GM19025 (cell line): ENCODE results near the gene ZCCHC13.
"Not testable (repeated sequence)": the region's sequence is repeated elsewhere in the genome, so short reads cannot be mapped to it uniquely, and the experiment has no call there.

Experiments used
- ATAC-seq: cut with Tn5 transposase; IDR thresholded peaks from one replicate; pipeline ENCODE4 v1.9.1; 2021; ENCODE audit warnings: mild to moderate bottlenecking, low read depth, moderate library complexity; ENCODE audit not compliant: unreplicated experiment

ZCCHC13 gene

DNA sequence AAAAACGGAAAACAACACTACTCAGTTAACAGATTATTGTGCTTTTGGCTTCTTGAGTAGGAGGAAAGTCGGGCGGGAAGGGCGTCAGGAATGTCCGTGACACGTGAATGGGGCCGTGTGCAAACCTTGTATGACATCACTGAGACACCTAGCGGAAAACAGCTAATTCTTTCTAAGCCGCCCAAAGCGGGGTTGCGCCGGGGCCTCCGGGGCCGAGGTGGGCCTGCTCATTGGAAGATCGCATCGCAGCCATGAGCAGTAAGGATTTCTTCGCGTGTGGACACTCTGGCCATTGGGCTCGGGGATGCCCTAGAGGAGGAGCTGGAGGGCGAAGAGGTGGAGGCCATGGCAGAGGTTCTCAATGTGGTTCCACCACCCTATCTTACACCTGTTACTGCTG is at the start of gene ZCCHC13:
TSS of gene ZCCHC13 (plus strand) at position 165 of the 400 bp plus-strand sequence. CDS start at position 252, 87 bp downstream.
- ATAC-seq, result no peak

DNA sequence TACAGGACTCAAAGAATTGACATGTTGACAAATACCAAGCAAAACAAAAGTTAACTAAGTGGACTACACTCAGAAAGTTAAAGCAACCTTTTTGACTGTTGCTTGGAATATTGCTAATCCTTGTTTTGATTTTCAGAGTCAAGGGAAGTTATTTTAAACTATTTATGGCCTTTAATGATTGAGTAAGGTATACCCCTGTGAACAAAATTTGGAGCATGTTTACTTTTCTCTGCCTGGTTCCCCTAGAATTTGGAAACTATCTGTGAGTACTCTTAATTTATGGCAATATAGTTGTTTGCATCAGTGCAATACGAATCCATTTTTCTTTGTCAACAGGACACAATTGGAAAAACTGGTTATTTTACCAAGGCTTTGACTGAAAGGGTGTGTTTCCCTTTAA is 45.9 kb upstream of the ZCCHC13 start:
- ATAC-seq, result not testable (repeated sequence)

DNA sequence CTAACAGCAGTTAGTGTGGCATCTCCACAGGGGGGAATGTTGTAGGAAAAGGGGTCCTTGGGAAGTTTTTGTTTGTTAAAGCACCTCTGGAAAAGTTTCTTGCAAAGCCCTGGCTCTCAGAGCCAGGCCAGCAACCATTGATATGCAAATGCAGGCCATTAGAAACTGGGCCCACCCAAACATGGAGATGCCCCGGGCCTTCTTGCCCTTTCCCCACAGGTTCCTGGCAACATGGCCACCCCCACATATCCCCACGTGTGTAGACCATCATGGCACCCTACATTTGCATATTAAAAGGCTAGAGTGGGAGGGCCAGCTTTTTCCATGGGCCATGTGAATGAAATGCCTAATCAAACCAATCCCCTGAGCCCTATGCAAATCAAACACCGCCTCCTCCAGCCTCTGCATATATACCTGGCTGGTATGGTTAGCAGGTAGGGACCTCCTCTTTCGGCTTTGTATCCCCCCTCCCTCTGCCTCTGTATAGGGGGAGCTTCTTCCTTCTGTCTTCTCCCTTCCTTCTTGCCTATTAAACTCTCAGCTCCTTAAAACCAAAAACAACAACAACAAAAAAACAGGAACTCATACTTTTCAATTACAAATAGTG is 44.0 kb upstream of the ZCCHC13 start:
- ATAC-seq, result no peak

DNA sequence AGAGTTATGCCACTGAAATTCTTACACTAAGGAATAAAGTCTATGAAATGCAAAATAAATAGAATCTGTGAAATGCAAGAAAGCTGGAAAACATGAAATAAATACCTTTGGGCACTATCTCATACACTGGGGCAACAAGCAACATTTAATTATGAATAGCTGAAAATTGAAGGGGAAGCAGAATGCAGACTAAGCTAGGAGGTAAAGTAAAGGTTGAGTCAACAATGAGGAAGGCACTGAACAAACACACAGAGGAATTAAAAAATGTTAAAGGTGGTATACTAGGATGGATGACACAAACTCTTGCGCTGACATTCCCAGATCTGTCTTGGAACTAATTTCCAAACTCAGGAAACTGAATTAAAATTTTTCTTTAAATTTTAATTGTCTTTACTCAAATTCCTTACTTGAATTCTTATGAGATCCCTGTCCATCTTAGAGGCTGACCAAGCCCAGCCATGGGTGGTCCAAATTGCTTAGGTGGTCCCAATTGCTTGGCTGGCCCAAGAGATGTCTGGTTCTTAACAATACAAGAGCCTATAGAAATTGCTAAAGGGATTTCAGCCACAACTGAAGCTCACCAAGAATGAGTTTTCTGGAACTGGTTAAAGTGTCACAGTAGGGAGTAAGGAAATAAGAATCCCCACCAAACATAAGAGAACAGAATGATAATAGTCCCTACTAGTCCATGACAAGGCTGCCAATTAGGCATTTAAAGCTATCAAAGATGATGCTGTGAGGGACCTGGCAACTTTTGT is 41.3 kb upstream of the ZCCHC13 start:
- ATAC-seq, result no peak

DNA sequence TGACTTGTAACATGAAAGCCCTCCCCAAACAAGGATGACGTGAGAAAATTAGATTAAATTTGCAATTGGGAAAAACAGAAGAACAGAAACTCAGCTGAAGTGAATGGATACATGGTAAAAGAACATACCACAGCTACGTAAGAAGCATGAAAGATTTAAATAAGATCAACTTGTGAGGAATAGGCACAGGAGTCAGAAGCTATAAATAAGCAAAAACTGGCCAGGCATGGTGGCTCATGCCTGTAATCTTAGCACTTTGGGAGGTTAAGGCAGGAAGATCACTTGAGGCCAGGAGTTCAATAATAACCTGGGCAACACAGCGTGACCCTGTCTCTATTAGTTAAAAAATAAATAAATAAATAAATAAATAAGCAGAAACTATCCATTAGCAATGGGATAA is 33.6 kb upstream of the ZCCHC13 start:
- no peak for ATAC-seq

DNA sequence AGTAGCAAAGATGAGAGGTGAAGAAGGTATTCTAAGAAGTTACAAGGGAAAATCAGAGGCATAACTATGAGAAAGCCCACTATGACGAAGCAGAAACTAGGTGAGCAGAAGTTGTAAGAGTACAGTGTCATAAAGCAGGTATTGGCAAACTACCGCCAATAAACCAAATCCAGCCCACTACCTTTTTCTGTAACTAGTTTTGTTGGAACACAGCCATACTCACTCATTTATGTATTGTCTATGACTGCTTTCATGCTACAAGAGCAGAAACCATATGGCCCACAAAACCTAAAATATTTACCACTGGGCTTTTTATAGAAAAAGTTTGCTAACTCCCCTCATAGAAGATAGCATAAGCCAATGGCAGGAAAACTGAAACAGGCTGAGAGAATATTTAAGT is 31.8 kb upstream of the ZCCHC13 start:
- ATAC-seq, result no peak

DNA sequence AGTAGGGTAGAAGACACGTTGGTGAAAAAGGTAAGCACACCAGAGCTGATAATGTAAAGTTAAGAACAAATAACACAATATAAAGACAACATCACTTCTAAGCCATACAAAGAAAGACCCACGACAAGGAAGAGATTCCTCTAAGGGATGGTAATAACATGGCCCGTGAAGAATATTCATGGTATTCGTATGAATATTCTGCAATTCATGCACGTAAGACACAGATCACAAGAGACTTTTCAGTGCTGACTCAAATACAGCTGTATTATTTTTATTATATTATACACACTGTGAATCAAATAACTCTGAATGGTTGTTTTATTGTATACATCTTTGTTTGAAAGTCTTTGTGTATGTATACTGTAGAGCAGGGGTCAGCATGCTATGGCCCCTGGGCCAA is 29.5 kb upstream of the ZCCHC13 start:
- ATAC-seq, result no peak

DNA sequence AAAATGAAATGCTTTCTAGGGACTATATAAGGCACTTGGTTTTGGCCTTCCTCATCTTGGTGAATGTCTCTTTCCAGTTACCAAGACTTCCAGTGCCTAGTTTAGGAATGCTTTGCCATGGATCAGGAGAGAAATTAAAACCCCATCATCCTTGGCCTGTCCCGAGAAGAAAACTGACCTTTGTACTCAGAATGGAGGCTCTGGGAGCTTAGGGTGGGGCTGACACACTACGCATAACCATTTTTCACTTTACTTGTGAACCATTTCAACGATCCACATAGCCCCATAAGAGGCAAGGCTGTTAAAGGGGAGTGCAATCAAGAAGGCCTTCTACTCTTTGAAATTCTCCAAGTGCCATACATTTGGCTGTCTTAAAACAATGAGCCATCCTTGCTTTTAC is 26.7 kb upstream of the ZCCHC13 start:
- ATAC-seq, result no peak

DNA sequence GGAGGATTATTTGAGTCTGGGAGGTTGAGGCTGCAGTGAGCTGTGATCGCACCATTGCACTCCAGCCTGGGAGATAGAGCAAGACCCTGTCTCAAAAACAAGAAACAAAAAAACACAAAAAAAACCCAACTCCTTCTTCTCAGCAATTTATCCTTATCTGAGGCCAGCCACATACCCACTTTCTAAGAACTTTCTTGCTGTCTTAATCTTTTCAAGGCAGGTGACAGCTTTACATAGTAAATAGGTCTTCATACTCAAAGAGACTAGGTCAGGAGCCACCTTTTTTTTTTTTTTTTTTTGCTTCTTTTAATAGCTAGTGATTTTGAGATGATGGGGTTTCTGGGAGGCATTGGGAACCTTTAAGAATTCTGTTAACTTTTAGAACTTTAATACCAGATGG is 26.1 kb upstream of the ZCCHC13 start:
- ATAC-seq, result no peak

DNA sequence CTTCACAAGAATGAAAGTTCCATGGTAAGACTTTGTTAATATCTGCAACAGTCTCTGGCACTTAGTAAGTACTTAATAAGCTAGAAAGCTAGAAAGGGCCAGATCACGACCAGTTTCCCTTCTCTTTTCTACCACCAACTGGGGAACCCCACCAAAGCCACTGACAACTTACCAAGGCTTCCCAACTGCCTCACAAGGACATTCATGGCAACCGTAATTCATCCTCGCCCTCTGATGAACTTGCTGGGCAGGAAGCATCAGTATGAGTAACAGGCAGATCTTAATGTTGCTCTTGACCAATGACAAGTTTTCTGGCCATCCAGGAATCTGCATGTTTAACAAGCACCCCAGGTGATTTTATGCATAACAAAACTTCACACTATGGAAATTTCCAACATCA is 23.2 kb upstream of the ZCCHC13 start:
- ATAC-seq, result peak; percentile 83

DNA sequence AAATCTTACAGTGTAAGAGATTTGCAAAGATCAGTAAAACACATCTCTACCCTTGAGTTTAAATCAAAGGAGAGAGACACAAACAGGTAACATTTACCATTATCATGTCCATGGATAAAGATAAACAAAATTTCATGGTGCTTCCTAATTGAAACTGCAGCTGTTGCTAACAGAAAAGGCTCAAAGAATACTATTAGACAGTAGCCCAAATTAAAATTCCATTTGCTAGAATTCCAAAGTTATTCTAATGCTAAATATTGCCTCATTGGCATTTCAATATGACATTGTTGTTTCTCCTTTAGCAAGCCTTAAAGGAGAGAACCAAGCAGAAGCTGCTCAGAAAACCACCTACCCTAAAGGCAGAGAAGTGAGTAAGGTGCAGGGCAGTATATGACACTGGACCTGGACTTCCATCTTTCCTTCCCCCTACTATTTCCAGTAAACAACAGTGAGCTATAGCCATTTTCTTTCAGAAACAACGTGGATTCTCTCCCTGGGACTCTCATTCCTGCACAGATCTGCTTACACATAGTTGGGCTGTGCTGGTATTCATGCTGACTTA is 19.5 kb upstream of the ZCCHC13 start:
- no peak for ATAC-seq

DNA sequence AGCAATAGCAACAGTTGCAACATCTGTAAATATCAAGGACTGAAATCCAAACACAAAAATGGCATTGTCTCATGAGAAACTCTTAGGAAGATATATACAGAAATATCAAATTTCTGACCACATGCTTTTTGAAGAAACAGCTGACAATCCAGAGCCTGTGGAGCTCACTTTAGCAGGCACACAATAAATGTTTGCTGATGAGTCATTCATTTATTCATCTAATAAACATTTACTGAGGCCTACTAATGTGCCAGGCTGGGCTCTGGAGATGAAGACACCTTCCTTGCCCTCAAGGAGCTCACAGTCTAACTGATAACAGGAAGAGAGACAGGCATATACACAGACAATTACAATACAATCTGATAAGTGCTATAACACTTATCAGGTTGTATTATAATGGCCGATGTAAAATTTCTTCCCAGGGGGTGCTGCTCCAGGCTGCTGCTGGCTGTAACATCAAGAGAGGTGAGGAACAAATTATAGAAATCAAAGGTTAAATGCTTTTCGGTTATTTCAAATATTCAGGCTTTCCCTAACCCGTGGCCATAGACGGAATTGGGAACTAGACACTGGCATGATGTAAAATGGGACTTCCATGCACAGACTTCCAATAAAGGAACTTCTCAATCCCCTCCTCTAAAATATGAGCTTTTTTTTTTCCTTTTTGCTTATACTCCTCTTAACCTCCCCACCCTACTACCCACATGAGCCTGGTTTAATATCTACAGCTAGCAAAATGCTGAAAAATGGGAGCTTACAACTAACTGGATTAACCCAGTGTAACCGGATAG is 16.8 kb upstream of the ZCCHC13 start:
- ATAC-seq, result no peak

DNA sequence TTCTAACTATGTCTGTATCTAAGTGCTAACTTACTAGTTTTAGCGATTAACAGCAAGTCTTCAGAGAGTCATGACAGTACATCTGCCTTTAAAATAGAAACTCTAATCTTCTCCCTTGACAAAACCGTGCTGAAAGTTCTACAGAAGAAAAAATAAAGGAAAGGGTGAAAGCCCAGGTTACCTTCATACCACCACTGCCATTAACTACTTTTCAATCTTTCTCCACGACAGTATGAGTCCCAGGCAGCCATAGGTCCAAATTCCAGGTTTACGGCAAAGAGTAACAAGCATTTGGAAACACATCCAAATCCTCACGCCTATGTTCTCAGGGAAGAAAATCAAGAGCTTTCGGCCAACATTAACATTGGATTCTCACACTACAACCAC is 12.4 kb upstream of the ZCCHC13 start:
- no peak for ATAC-seq

DNA sequence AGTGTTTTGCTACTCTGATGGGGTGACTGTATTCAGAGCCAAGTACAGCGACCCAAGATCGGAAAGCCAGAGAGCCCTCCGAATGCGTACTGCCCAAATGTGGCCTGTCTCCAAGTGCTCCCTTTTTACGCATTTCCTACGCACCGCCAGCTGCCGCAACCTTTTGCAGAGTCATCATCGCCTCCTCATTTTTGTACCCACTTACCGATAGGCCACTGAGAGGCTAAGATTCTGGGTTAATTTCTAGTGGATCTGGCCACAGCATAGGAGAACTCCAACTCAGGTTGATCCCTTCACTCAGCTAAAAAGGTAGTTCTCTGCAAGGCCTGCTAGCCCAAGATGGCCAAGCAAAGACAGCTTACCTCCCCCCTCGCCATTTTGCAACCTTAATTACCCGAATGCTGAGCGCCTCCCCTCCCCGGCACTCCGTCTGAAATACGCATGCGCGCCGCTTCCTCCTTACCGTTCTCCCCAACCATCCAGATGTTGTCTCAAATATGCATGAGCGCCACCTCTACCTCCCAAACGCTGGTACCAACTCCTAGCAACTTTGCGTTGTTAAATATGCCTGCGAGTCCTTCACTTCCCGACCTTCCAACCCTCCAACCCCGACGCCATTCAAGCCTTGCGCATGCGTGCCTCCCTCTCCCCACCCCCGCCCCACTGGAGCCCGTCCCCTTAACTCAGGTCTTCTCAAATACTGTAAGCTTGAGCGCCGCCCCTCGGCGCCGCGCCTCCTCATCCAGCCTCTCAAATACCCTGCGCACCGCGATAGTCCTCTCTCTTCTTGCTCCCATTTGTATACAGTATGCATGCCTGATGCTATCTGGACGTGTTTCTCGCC is 11.8 kb upstream of the ZCCHC13 start:
- ATAC-seq, result peak; percentile 82

DNA sequence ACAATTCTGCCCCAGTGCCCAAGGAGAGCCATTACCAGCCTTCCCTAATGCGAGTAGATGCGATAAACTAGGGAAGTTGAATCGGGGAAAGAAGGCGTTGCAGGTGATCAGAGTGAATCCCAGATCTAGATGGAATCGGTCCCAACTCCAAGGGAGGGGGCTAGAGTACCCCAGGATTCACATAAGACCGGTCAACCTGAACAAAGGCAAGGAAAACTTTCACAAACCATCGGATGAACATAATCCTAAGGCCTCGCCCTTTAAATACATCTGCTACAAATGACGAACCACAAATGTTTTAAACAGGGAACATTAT is 11.2 kb upstream of the ZCCHC13 start:
- no peak for ATAC-seq

DNA sequence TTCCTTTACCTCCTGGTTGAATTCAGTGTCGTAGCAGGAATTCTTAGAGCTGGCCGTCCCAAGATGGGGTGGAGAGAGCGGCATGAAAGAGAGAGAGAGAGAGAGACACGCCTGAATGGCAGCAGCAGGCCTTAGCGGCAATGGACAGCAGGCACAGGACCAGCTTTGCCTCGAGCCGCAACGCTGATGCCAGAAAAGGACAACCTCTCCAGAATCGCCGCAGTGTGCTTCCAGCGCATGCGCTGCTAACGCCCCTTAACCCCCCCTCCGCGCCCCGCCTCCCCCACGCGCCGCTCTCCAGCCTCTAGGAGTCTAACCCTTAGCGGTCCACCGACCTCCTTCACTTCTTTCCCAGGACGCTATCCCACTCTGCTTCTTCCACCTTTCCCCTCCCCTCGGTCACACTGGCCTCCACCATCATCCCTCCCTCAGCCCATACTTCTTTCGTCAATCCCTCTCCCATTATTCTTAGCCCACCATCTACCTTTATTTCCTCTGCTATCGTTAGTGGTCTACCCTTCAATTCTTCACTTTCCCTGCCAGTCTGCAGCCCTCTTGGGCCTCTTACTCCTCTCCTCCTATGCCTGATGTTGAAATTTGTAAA is 10.5 kb upstream of the ZCCHC13 start:
- peak; percentile 34 for ATAC-seq

DNA sequence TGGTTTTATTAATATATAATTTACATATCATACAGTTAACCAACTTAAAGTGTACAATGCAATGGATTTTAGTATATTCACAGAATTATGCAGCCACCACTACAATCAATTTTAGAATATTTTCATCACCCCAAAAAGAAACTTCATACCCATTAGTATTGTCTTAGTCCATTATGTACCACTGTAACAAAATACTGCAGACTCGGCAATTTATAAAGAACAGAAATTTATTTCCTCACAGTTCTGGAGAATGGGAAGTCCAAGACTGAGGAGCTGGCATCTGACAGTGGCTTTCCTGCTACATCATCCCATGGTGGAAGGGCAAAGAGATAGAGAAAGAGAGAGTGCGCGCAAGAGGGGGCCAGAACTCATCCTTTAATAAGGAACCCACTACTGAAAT is 8.9 kb upstream of the ZCCHC13 start:
- no peak for ATAC-seq

DNA sequence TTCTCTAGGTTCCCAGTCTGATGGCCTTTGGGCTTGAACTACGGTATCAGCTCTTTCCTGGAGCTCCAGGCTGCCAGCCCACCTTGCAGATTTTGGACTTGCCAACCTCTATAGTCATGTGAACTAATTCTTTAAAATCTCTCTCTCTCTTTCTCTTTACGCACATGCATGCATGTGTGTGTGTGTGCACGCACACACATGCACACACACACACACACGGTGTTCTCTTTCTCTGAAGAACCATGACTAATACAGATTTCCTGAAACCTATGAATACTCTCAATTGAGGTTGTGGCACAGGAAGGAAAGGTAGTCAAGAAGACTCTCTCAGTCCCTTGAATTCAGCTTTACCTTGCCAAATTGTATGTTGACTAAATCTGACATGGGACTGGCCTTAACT is 6.2 kb upstream of the ZCCHC13 start:
- ATAC-seq, result no peak

DNA sequence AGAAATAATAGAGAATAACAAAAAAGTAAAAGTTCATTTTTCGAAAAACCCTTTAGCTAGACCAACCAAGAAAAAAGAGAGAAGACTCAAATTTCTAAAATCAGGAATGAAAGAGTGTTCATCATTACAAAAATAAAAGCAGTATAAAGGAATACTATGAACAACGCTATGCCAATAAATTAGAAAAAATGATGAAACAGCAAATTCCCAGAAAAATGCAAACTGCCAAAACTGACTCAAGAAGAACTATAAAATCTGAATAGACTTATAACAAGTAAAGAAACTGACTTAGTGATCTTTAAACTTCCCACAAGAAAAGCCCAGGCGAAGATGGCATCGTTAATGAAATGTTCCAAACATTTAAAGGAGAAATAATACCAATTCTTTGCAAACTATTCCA is 3.1 kb upstream of the ZCCHC13 start:
- no peak for ATAC-seq

DNA sequence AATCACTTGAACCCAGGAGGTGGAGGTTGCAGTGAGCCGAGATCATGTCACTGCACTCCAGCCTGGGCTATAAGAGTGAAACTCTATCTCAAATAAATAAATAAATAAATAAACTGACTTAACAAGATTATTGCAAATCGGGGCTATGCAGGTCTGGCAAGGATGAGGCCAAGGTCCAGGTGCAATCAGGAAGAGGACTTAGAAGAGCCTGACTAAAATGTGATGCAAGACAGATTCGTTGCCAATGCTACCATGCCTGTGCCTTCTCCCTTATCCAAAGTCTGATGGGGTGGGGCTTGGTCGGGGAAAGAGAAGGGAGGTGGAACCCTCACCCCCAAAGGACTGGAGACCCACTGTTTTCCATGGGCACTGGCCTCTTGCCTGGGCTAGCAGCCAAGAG is 14.7 kb downstream of the ZCCHC13 start:
- no peak for ATAC-seq
